CD4-positive, alpha-beta T cell (primary cell): Measurements from ENCODE around the gene MYBPH. TPM values are rescaled to one million over a fixed set of nuclear protein-coding genes. Genes with fewer than 3 reads are reported as not detected.

Source experiments
- ATAC-seq: fragments of 200-7000 bp; cut with Tn5 transposase; one replicate; pipeline ENCODE4 v1.10.0; 2022; ENCODE audit warnings: mild to moderate bottlenecking; ENCODE audit not compliant: poor library complexity
- CTCF ChIA-PET: fragments of 350-600 bp; sonication (Branson Sonifier 250); formaldehyde crosslinking; loops from one replicate; lab custom pipeline; 2021; ENCODE audit warnings: antibody characterized with exemption, inconsistent platforms; lab: Charles Lee
- POLR2A ChIA-PET: fragments of 350-600 bp; sonication (Branson Sonifier 250); formaldehyde crosslinking; loops from one replicate; lab custom pipeline; 2021; ENCODE audit warnings: antibody characterized with exemption, inconsistent platforms; lab: Charles Lee
- DNase-seq, 14 experiments: peaks; one replicate each; pipeline ENCODE4 v3.0.0-alpha.2; 2013 to 2020; ENCODE audit warnings: mixed read lengths in 2 of 14
- H3K27ac ChIP-seq, 2 donors: one replicate each; pipeline versions ENCODE4 v1.5.1 to v1.7.0; 2013; ENCODE audit warnings: low read length in 2 of 2, low read depth in 1 of 2, mild to moderate bottlenecking in 1 of 2
- H3K27me3 ChIP-seq, 2 experiments: 1 replicate in 1 of 2; 2 replicates in 1 of 2; pipeline versions ENCODE4 v1.6.1 to v1.7.0; 2013; ENCODE audit warnings: low read length in 2 of 2, control low read depth in 1 of 2, mild to moderate bottlenecking in 1 of 2, moderate library complexity in 1 of 2; ENCODE audit not compliant: insufficient read depth in 2 of 2, control insufficient read depth in 1 of 2
- H3K36me3 ChIP-seq: one replicate; pipeline ENCODE4 v1.6.1; 2013; ENCODE audit warnings: low read length, control low read depth; ENCODE audit not compliant: insufficient read depth
- H3K4me1 ChIP-seq: one replicate; pipeline ENCODE4 v1.6.1; 2013; ENCODE audit warnings: low read length, control low read depth; ENCODE audit not compliant: insufficient read depth
- H3K4me3 ChIP-seq: one replicate; pipeline ENCODE4 v1.5.1; 2013; ENCODE audit warnings: mild to moderate bottlenecking, low read length, moderate library complexity
- H3K9me3 ChIP-seq, 2 experiments: 1 replicate in 1 of 2; 2 replicates in 1 of 2; pipeline versions ENCODE4 v1.6.1 to v1.7.0; 2013; ENCODE audit warnings: low read length in 2 of 2, mild to moderate bottlenecking in 2 of 2, control low read depth in 1 of 2, moderate library complexity in 1 of 2; ENCODE audit not compliant: control insufficient read depth in 1 of 2, insufficient read depth in 1 of 2
- H3K27ac Mint-ChIP-seq: one replicate; pipeline ENCODE4 v1.8.0; 2020; ENCODE audit warnings: mixed read lengths
- H3K27me3 Mint-ChIP-seq: one replicate; pipeline ENCODE4 v1.8.0; 2021; ENCODE audit warnings: mixed read lengths
- H3K36me3 Mint-ChIP-seq: one replicate; pipeline ENCODE4 v1.8.0; 2021; ENCODE audit warnings: low read depth, mixed read lengths
- H3K4me1 Mint-ChIP-seq: one replicate; pipeline ENCODE4 v1.8.0; 2021; ENCODE audit warnings: low read depth, mixed read lengths
- H3K4me3 Mint-ChIP-seq: one replicate; pipeline ENCODE4 v1.8.0; 2020; ENCODE audit warnings: mild to moderate bottlenecking, mixed read lengths
- H3K9me3 Mint-ChIP-seq: one replicate; pipeline ENCODE4 v1.8.0; 2020; ENCODE audit warnings: mixed read lengths
- intact Hi-C, 2 experiments: fragments of 100-400 bp; cut with DNase I in 1 of 2; cut with micrococcal nuclease in 1 of 2; formaldehyde crosslinking; loops; one replicate each; pipeline versions ENCODE4 v1.15.1 to v1.9.0; 2023 to 2025; cut with DNase I, micrococcal nuclease
- total RNA-seq, 174 experiments: library from RNA in 2 of 174; stranded (reverse) in 2 of 174; gene quantifications; one replicate each; pipeline ENCODE4 v1.2.3 and lab custom pipeline; 2021 to 2026
- TF ChIP-seq, protein P1 (sequence below): fragments of 200-600 bp; IDR thresholded peaks from one replicate; pipeline ENCODE4 v1.8.0; 2022; ENCODE audit warnings: antibody characterized with exemption, mild to moderate bottlenecking

MYBPH gene
- total RNA-seq, 2 experiments from 2014 or later, result not detected

DNA sequence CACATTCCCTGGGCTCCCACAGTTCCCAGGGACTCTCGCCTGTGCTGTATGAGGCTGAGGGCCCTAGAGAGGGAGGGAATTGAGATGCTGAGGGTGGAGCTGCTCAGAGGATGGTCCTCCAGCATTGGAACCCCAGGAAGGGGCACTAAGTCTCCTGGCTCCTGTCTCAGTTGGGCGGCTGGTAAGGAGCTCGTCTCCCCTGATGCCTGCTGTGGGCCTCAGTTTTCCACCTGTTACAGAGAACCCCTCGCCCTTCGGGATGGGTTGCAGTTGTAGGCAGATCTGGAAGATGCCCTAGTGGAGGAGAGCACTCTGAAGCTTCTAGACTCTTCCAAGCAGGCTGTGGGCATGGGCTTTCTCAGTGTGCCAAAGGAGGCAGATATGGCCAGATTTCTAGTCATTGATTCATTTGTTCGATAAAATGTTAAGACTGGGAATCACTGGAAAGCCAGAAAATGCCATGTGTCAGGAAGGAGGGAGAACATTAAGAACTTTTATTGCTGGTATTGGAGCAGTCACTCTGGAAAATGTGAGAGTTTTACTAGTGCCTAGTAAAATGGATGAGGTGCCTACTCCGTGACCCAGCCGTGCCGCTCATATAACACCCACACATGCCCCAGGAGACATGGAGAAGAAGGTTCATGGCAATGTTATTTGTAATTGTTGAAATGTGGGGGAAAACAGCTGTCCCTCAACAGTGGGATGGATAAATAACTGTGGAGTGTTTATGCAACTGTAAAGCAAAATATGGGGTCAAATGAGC lies 828 bp upstream of the MYBPH start:
- ChIA-PET CTCF (no interaction called here), POLR2A (no interaction called here)
- H3K4me3 ChIP-seq, result no peak overlapping the region
- no peak overlapping the region for H3K27ac Mint-ChIP-seq
- no peak overlapping the region for H3K27ac ChIP-seq
- no peak overlapping the region for H3K4me3 Mint-ChIP-seq
- H3K27me3 ChIP-seq, result no peaks in the 10 kb centered on the region
- no peak for ATAC-seq
- H3K4me1 ChIP-seq, result no peaks in the 10 kb centered on the region
- H3K36me3 Mint-ChIP-seq, result no peaks in the 10 kb centered on the region
- H3K4me1 Mint-ChIP-seq, result no peaks in the 10 kb centered on the region
- TF ChIP-seq, protein P1, sequence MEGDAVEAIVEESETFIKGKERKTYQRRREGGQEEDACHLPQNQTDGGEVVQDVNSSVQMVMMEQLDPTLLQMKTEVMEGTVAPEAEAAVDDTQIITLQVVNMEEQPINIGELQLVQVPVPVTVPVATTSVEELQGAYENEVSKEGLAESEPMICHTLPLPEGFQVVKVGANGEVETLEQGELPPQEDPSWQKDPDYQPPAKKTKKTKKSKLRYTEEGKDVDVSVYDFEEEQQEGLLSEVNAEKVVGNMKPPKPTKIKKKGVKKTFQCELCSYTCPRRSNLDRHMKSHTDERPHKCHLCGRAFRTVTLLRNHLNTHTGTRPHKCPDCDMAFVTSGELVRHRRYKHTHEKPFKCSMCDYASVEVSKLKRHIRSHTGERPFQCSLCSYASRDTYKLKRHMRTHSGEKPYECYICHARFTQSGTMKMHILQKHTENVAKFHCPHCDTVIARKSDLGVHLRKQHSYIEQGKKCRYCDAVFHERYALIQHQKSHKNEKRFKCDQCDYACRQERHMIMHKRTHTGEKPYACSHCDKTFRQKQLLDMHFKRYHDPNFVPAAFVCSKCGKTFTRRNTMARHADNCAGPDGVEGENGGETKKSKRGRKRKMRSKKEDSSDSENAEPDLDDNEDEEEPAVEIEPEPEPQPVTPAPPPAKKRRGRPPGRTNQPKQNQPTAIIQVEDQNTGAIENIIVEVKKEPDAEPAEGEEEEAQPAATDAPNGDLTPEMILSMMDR, result no peak
- no peaks in the 10 kb centered on the region for H3K9me3 ChIP-seq
- H3K36me3 ChIP-seq, result no peaks in the 10 kb centered on the region
- no peak for DNase-seq
- intact Hi-C loops, result no loop called here
- peaks cover 4% of the 10 kb centered on the region for H3K27me3 Mint-ChIP-seq
- H3K9me3 Mint-ChIP-seq, result no peaks in the 10 kb centered on the region

DNA sequence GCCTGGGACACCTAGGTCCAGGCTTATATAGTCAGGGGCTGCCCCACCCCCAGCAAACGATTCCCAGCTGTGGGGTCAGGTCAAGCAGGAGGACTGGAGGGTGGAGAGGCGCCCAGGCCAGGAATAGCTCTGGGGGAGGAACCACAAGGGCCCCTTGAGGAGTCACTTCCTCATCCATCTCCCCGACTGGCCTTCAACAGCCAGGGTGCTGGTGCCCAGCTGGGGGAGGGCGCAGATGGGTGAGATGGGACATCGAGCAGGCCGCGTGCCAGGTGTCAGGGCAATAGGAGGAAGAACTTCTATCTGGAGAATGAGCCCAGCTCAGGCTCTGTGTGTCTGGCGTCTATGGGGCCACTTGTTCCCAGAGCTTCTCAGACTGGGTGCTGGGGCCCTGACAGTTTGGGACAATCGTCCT lies 208 bp upstream of the MYBPH start:
- H3K4me1 Mint-ChIP-seq, result no peaks in the 10 kb centered on the region
- POLR2A ChIA-PET, result no interaction called here

DNA sequence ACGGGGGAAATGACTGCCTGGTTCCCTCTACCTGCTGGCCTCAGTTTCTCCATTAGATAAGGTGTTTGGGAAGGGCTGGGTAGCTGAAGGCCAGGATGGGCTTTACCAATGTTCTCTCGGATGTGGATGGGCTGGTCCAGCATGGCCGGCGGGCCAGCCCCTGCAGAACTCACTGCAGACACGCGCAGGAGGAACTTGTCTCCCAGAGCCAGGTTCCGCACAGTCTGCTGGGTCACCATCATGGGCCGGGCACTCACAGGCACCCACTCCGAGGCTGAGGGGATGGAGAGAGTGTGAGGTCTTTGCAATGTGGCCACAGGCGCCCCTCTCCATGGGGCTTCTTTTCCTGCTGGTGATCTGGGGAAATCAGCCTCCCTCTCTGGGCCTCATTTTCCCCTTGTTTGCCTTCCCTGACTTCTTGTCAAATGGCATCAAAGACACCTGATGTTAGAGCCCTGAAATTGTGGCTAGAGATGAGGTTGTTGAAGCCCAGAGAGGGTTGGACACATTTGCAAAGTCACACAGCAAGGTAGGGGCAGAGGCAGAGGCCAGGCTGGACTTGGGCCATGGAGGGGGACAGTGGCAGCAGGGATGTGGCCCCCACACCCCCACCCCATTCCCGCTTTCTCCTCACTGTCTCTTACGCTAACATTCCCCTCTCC lies 1.2 kb downstream of the MYBPH start:
- Histone ChIP-seq H3K9me3 (no peaks in the 10 kb centered on the region), H3K27me3 (no peaks in the 10 kb centered on the region), H3K27ac (no peak overlapping the region), H3K36me3 (no peaks in the 10 kb centered on the region), H3K4me1 (no peaks in the 10 kb centered on the region), H3K4me3 (no peak overlapping the region)
- Mint-ChIP-seq H3K36me3 (no peaks in the 10 kb centered on the region), H3K27me3 (peaks cover 4% of the 10 kb centered on the region), H3K4me1 (no peaks in the 10 kb centered on the region), H3K27ac (no peak overlapping the region), H3K9me3 (no peaks in the 10 kb centered on the region), H3K4me3 (no peak overlapping the region)
- intact Hi-C loops, result no loop called here
- DNase-seq (no peak), ATAC-seq (no peak)
- ChIA-PET POLR2A (no interaction called here), CTCF (interaction anchor here (0.6 kb wide), 1 partner anchor 211 kb away, joined by 3 read pairs; no protein-coding TSS in a partner anchor)
- TF ChIP-seq, protein P1, result no peak

More for the DNA sequence above, 208 bp upstream of the MYBPH start:
- Mint-ChIP-seq H3K36me3 (no peaks in the 10 kb centered on the region), H3K4me3 (no peak overlapping the region), H3K27ac (no peak overlapping the region), H3K9me3 (no peaks in the 10 kb centered on the region), H3K27me3 (peaks cover 4% of the 10 kb centered on the region)
- CTCF ChIA-PET, result no interaction called here
- Histone ChIP-seq H3K27me3 (no peaks in the 10 kb centered on the region), H3K4me3 (no peak overlapping the region), H3K4me1 (no peaks in the 10 kb centered on the region), H3K36me3 (no peaks in the 10 kb centered on the region), H3K9me3 (no peaks in the 10 kb centered on the region), H3K27ac (no peak overlapping the region)
- DNase-seq (peak in 1 of 14 experiments; percentile 19), ATAC-seq (no peak)
- TF ChIP-seq, protein P1, result no peak
- intact Hi-C loops, result no loop called here
